SK-N-SH (cell line): Measurements from ENCODE around the gene GLCE. TPM values are rescaled to one million over a fixed set of nuclear protein-coding genes. Genes with fewer than 3 reads are reported as not detected.

Experiments used
- CTCF ChIA-PET: fragments of 300-600, 350-600 bp; formaldehyde crosslinking; extraction: SDS; loops from one replicate; lab custom pipeline; 2021; lab: Yijun Ruan, JAX
- POLR2A ChIA-PET: fragments of 350-600 bp; sonication (Branson Sonifier 250); formaldehyde crosslinking; extraction: SDS; loops from one replicate; lab custom pipeline; 2020; ENCODE audit warnings: antibody characterized with exemption, inconsistent platforms; lab: Yijun Ruan, JAX
- DNase-seq: peaks from one replicate; pipeline ENCODE4 v3.0.0; 2012
- H2AFZ ChIP-seq: fragments of 200-600 bp; sonication (generic); 2 replicates; pipeline ENCODE4 v1.8.1; 2016; ENCODE audit warnings: antibody characterized with exemption, mild to moderate bottlenecking, low read depth
- H3F3A ChIP-seq: fragments of 200-600 bp; sonication (generic); replicated peaks from 2 replicates; pipeline ENCODE3; 2016; ENCODE audit warnings: antibody characterized with exemption, mild to moderate bottlenecking; ENCODE audit not compliant: insufficient read depth
- H3K27ac ChIP-seq, 2 experiments: fragments of 200-500 bp in 1 of 2; fragments of 200-600 bp in 1 of 2; sonication (Bioruptor generic) in 1 of 2; sonication (generic), shearing (Covaris generic) in 1 of 2; 2 replicates each; pipeline versions ENCODE4 v1.5.1 to v1.6.1; 2014 to 2016; ENCODE audit warnings: low read depth in 2 of 2, inconsistent platforms in 1 of 2, low read length in 1 of 2, mild to moderate bottlenecking in 1 of 2, mixed read lengths in 1 of 2
- H3K27me3 ChIP-seq: fragments of 200-600 bp; sonication (generic), shearing (Covaris generic); 2 replicates; pipeline ENCODE4 v1.6.1; 2016; ENCODE audit warnings: mixed run types; ENCODE audit not compliant: insufficient read depth
- H3K36me3 ChIP-seq, 2 experiments: fragments of 200-500 bp in 1 of 2; fragments of 200-600 bp in 1 of 2; sonication (Bioruptor generic) in 1 of 2; sonication (generic) in 1 of 2; replicated peaks in 1 of 2; 2 replicates each; pipeline versions ENCODE3 to v1.5.1; 2014 to 2016; ENCODE audit warnings: low read length in 1 of 2, mild to moderate bottlenecking in 1 of 2; ENCODE audit not compliant: insufficient read depth in 2 of 2, control insufficient read depth in 1 of 2
- H3K4me1 ChIP-seq, 2 experiments: fragments of 200-500 bp in 1 of 2; fragments of 200-600 bp in 1 of 2; sonication (Bioruptor generic) in 1 of 2; sonication (generic), shearing (Covaris generic) in 1 of 2; 2 replicates each; pipeline versions ENCODE4 v1.5.1 to v1.6.1; 2014 to 2016; ENCODE audit warnings: low read depth in 1 of 2, low read length in 1 of 2, mixed run types in 1 of 2; ENCODE audit not compliant: insufficient read depth in 2 of 2, control insufficient read depth in 1 of 2
- H3K4me2 ChIP-seq: fragments of 200-600 bp; sonication (generic), shearing (Covaris generic); 2 replicates; pipeline ENCODE4 v1.6.1; 2017; ENCODE audit warnings: mixed run types
- H3K4me3 ChIP-seq, 2 experiments: fragments of 200-500 bp in 1 of 2; fragments of 200-600 bp in 1 of 2; sonication (Bioruptor generic) in 1 of 2; sonication (generic), shearing (Covaris generic) in 1 of 2; 2 replicates each; pipeline versions ENCODE4 v1.5.1 to v1.8.1; 2014 to 2016; ENCODE audit warnings: low read depth in 2 of 2, inconsistent platforms in 1 of 2, low read length in 1 of 2, mild to moderate bottlenecking in 1 of 2, mixed read lengths in 1 of 2, moderate library complexity in 1 of 2
- H3K79me2 ChIP-seq: fragments of 200-600 bp; sonication (generic); 2 replicates; pipeline ENCODE4 v1.8.1; 2017; ENCODE audit warnings: mild to moderate bottlenecking; ENCODE audit not compliant: insufficient read depth
- H3K9ac ChIP-seq: fragments of 200-600 bp; sonication (generic); 2 replicates; pipeline ENCODE4 v1.6.1; 2017; ENCODE audit warnings: mixed run types
- H3K9me2 ChIP-seq: fragments of 200-600 bp; sonication (generic); 2 replicates; pipeline ENCODE4 v1.6.1; 2017; ENCODE audit warnings: mixed run types
- H3K9me3 ChIP-seq: fragments of 200-600 bp; sonication (generic); 2 replicates; pipeline ENCODE4 v1.6.1; 2017; ENCODE audit warnings: mixed run types, mild to moderate bottlenecking, moderate library complexity
- H4K20me1 ChIP-seq: fragments of 200-600 bp; sonication (generic); 2 replicates; pipeline ENCODE4 v1.6.1; 2017; ENCODE audit warnings: mild to moderate bottlenecking, mixed run types; ENCODE audit not compliant: insufficient read depth
- CHD2 ChIP-seq: fragments of 150-350 bp; IDR thresholded peaks from 2 replicates; pipeline ENCODE4 v1.6.1; 2018; ENCODE audit warnings: low read length; ENCODE audit not compliant: partially characterized antibody
- FOSL2 ChIP-seq: IDR thresholded peaks from 2 replicates; pipeline ENCODE4 v1.4.0; 2012; ENCODE audit warnings: low read depth, mild to moderate bottlenecking, moderate library complexity, borderline replicate concordance
- GABPA ChIP-seq: IDR thresholded peaks from 2 replicates; pipeline ENCODE4 v1.4.0; 2012; ENCODE audit warnings: low read depth, mild to moderate bottlenecking
- JUND ChIP-seq: IDR thresholded peaks from 2 replicates; pipeline ENCODE4 v1.4.0; 2012
- MEF2A ChIP-seq: IDR thresholded peaks from 2 replicates; pipeline ENCODE4 v1.4.0; 2012; ENCODE audit warnings: low read depth, borderline replicate concordance
- RFX5 ChIP-seq: IDR thresholded peaks from 2 replicates; pipeline ENCODE4 v1.6.1; 2012; ENCODE audit warnings: mild to moderate bottlenecking, improper control_type of control experiment, low read length
- RXRA ChIP-seq: IDR thresholded peaks from 2 replicates; pipeline ENCODE4 v1.4.0; 2012; ENCODE audit warnings: low read depth, mild to moderate bottlenecking, borderline replicate concordance
- TCF12 ChIP-seq: IDR thresholded peaks from 2 replicates; pipeline ENCODE4 v1.4.0; 2012
- YY1 ChIP-seq: IDR thresholded peaks from 2 replicates; pipeline ENCODE4 v1.4.0; 2012; ENCODE audit warnings: low read depth, mild to moderate bottlenecking
- WGBS: methylation state at CpG from one replicate; pipeline ENCODE4 v1.1.6; 2017; ENCODE audit warnings: low lambda C conversion rate; 5-methylcytosine and 5-hydroxymethylcytosine counted together
- polyA plus RNA-seq, 3 experiments: library from polyadenylated mRNA; depleted of rRNA; stranded (reverse); fragments of >200 nt; gene quantifications; 2 replicates each; pipeline ENCODE4 v1.2.3, GENCODE V29; 2012
- TF ChIP-seq, protein P1 (sequence below): IDR thresholded peaks from 2 replicates; pipeline ENCODE4 v1.6.1; 2012; ENCODE audit warnings: mild to moderate bottlenecking, low read depth, low read length, moderate library complexity
- TF ChIP-seq, protein P2 (sequence below): IDR thresholded peaks from 2 replicates; pipeline ENCODE4 v1.4.0; 2012; ENCODE audit warnings: low read depth, borderline replicate concordance
- TF ChIP-seq, protein P3 (sequence below): fragments of 150-350 bp; IDR thresholded peaks from 2 replicates; pipeline ENCODE4 v1.6.1; 2016; ENCODE audit warnings: mild to moderate bottlenecking, low read depth, low read length

Gene GLCE
- polyA plus RNA-seq, 1 of the 3 experiments (the other 2 are of a cell fraction), result 19.5 TPM

DNA sequence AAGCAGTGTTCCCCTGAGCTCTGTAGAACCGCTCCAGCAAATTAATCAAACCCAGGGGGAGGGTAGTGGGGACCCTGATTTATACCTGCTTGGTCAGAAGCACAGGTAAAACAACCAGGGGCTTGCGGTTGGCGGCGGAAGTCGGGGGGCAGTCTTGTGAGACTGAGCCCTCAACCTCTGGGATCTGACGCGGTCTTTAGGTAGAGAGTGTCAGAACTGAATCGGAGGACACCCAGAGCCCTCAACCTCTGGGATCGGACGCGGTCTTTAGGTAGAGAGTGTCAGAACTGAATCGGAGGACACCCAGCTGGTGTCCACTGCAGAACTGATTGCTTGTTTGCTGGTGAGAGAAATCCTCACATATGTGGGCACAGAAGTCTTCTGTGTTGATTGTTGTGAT lies 125.4 kb downstream of the GLCE start:
- Histone ChIP-seq H3F3A (no peaks in the 10 kb centered on the region), H3K9me2 (no peaks in the 10 kb centered on the region), H3K79me2 (no peaks in the 10 kb centered on the region), H3K9ac (no peak overlapping the region), H3K4me3 (no peak overlapping the region), H3K36me3 (no peaks in the 10 kb centered on the region), H3K4me1 (peaks cover 0 to 14% of the 10 kb centered on the region in 2 experiments; a peak in 3 of 4 replicates), H3K4me2 (no peak overlapping the region), H3K27me3 (no peaks in the 10 kb centered on the region), H2AFZ (no peak overlapping the region), H3K9me3 (no peaks in the 10 kb centered on the region), H3K27ac (no peak overlapping the region), H4K20me1 (no peaks in the 10 kb centered on the region)
- CTCF ChIA-PET, result no interaction called here
- 97% methylated on average over 12 of the region's 12 CpGs for WGBS
- POLR2A ChIA-PET, result interaction anchor here (0.8 kb wide), 1 partner anchor 207 kb away, joined by 3 read pairs; no protein-coding TSS in a partner anchor
- DNase-seq, result no peak
- TF ChIP-seq MEF2A (no peak), RFX5 (no peak), FOSL2 (no peak), RXRA (no peak), TCF12 (no peak)
- TF ChIP-seq, protein P1, sequence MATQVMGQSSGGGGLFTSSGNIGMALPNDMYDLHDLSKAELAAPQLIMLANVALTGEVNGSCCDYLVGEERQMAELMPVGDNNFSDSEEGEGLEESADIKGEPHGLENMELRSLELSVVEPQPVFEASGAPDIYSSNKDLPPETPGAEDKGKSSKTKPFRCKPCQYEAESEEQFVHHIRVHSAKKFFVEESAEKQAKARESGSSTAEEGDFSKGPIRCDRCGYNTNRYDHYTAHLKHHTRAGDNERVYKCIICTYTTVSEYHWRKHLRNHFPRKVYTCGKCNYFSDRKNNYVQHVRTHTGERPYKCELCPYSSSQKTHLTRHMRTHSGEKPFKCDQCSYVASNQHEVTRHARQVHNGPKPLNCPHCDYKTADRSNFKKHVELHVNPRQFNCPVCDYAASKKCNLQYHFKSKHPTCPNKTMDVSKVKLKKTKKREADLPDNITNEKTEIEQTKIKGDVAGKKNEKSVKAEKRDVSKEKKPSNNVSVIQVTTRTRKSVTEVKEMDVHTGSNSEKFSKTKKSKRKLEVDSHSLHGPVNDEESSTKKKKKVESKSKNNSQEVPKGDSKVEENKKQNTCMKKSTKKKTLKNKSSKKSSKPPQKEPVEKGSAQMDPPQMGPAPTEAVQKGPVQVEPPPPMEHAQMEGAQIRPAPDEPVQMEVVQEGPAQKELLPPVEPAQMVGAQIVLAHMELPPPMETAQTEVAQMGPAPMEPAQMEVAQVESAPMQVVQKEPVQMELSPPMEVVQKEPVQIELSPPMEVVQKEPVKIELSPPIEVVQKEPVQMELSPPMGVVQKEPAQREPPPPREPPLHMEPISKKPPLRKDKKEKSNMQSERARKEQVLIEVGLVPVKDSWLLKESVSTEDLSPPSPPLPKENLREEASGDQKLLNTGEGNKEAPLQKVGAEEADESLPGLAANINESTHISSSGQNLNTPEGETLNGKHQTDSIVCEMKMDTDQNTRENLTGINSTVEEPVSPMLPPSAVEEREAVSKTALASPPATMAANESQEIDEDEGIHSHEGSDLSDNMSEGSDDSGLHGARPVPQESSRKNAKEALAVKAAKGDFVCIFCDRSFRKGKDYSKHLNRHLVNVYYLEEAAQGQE, result no peak

DNA sequence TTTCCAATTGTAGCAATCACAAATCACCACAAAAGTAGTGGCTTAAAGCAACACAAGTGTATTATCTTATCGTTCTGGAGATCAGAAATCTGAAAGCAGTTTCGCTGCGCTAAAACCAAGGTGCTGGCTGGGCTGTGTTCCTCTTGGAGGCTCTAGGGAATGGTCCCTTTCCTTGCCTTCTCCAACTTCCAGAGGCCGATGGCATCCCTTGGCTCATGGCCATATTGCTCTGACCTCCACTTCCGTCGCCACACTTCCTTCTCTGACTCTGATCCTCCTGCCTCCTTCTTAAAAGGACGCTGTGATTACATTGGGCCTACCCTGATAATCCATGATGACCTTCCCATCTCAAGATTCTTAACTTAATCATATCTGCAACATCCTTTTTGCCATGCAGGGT lies 127.6 kb downstream of the GLCE start:
- Histone ChIP-seq H3K4me3 (no peak overlapping the region), H3K79me2 (no peaks in the 10 kb centered on the region), H3K27me3 (no peaks in the 10 kb centered on the region), H3K9ac (no peak overlapping the region), H3K4me2 (no peak overlapping the region), H3K9me2 (no peaks in the 10 kb centered on the region), H2AFZ (no peak overlapping the region), H4K20me1 (no peaks in the 10 kb centered on the region), H3K9me3 (no peaks in the 10 kb centered on the region), H3K4me1 (peaks cover 0 to 14% of the 10 kb centered on the region in 2 experiments; a peak in 2 of 4 replicates), H3K36me3 (no peaks in the 10 kb centered on the region), H3K27ac (no peak overlapping the region), H3F3A (no peaks in the 10 kb centered on the region)
- CTCF ChIA-PET, result no interaction called here
- POLR2A ChIA-PET, result no interaction called here
- DNase-seq, result no peak
- WGBS, result 87% methylated on average over 7 of the region's 7 CpGs
- no peak for TF ChIP-seq RXRA
- TF ChIP-seq TCF12, result no peak
- TF ChIP-seq, protein P1, result no peak
- TF ChIP-seq, protein P2, sequence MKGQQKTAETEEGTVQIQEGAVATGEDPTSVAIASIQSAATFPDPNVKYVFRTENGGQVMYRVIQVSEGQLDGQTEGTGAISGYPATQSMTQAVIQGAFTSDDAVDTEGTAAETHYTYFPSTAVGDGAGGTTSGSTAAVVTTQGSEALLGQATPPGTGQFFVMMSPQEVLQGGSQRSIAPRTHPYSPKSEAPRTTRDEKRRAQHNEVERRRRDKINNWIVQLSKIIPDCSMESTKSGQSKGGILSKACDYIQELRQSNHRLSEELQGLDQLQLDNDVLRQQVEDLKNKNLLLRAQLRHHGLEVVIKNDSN, result no peak
- no peak for TF ChIP-seq RFX5
- TF ChIP-seq, protein P3, sequence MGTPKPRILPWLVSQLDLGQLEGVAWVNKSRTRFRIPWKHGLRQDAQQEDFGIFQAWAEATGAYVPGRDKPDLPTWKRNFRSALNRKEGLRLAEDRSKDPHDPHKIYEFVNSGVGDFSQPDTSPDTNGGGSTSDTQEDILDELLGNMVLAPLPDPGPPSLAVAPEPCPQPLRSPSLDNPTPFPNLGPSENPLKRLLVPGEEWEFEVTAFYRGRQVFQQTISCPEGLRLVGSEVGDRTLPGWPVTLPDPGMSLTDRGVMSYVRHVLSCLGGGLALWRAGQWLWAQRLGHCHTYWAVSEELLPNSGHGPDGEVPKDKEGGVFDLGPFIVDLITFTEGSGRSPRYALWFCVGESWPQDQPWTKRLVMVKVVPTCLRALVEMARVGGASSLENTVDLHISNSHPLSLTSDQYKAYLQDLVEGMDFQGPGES, result no peak
- TF ChIP-seq GABPA, result no peak
- TF ChIP-seq FOSL2, result no peak
- no peak for TF ChIP-seq CHD2
- no peak for TF ChIP-seq JUND
- no peak for TF ChIP-seq YY1
